K562 (cell line): Measurements from ENCODE around the gene GGA2. TPM values are rescaled to one million over a fixed set of nuclear protein-coding genes. Genes with fewer than 3 reads are reported as not detected.

ENCODE experiments used
- ATAC-seq: fragments of 200-7000 bp; cut with Tn5 transposase; 3 replicates; pipeline ENCODE4 v1.9.1; 2020; ENCODE audit warnings: moderate library complexity
- BruUV-seq: library from RNA; stranded (reverse); fragments of 400-500 nt; replicated peaks from 2 replicates; lab custom pipeline; 2021; lab: Mats Ljungman, UMichigan
- CTCF ChIA-PET: fragments of 300-600 bp; formaldehyde crosslinking; extraction: SDS; loops from one replicate; lab custom pipeline; 2021; ENCODE audit warnings: low intra/inter-chr PET ratio; lab: Yijun Ruan, JAX
- POLR2A ChIA-PET: fragments of 300-600, 350-650 bp; sonication (Branson Sonifier 250); formaldehyde crosslinking; extraction: SDS; loops from one replicate; lab custom pipeline; 2021; ENCODE audit warnings: antibody characterized with exemption, inconsistent platforms; lab: Yijun Ruan, JAX
- DNase-seq, 4 experiments: peaks; one replicate each; pipeline versions ENCODE4 v3.0.0 to v3.0.0-alpha.2; 2011 to 2018; ENCODE audit warnings: low spot score in 3 of 4, mixed read lengths in 3 of 4; ENCODE audit errors: extremely low read depth in 1 of 4
- FAIRE-seq: peaks from 2 replicates; lab custom pipeline; 2011; peaks lifted over from hg19 to GRCh38; lab: Jason Lieb, UNC
- H2AFZ ChIP-seq: 2 replicates; pipeline ENCODE4 v1.6.0; 2011; ENCODE audit warnings: low read depth, low read length, control low read depth, inconsistent platforms
- H3K27ac ChIP-seq: fragments of 200-600 bp; 3 replicates; pipeline ENCODE4 v1.8.0; 2011; ENCODE audit warnings: low read depth, mild to moderate bottlenecking, control low read depth, inconsistent platforms, low read length, moderate library complexity, mixed read lengths; ENCODE audit errors: extremely low read depth
- H3K27me3 ChIP-seq, 2 experiments: fragments of 300-600 bp in 1 of 2; 2 replicates in 1 of 2; 3 replicates in 1 of 2; pipeline versions ENCODE4 v1.6.0 to v1.8.0; 2011; ENCODE audit warnings: inconsistent platforms in 2 of 2, low read length in 2 of 2, mild to moderate bottlenecking in 1 of 2, mixed read lengths in 1 of 2, moderate library complexity in 1 of 2; ENCODE audit not compliant: control insufficient read depth in 2 of 2, insufficient read depth in 2 of 2
- H3K36me3 ChIP-seq: fragments of 300-600 bp; 3 replicates; pipeline ENCODE4 v1.8.0; 2011; ENCODE audit warnings: mild to moderate bottlenecking, low read length, inconsistent platforms; ENCODE audit not compliant: control insufficient read depth, insufficient read depth
- H3K4me1 ChIP-seq, 2 experiments: fragments of 200-600 bp in 1 of 2; replicated peaks in 1 of 2; 2 replicates in 1 of 2; 3 replicates in 1 of 2; pipeline versions ENCODE4 v1.5.1 to v1.8.0; 2011; ENCODE audit warnings: inconsistent platforms in 2 of 2, low read length in 2 of 2, mild to moderate bottlenecking in 1 of 2, mixed read lengths in 1 of 2, moderate library complexity in 1 of 2; ENCODE audit not compliant: control insufficient read depth in 2 of 2, insufficient read depth in 2 of 2
- H3K4me2 ChIP-seq: 2 replicates; pipeline ENCODE4 v1.6.1; 2011; ENCODE audit warnings: low read length, control low read depth, inconsistent platforms, mixed read lengths; ENCODE audit not compliant: insufficient read depth
- H3K4me3 ChIP-seq: fragments of 200-600 bp; sonication (generic), shearing (Covaris generic); 2 replicates; pipeline ENCODE4 v1.5.1; 2016; ENCODE audit warnings: control low read depth, inconsistent platforms
- H3K79me2 ChIP-seq: fragments of 200-600 bp; 3 replicates; pipeline ENCODE4 v1.8.0; 2011; ENCODE audit warnings: low read length, inconsistent platforms; ENCODE audit not compliant: control insufficient read depth, insufficient read depth
- H3K9ac ChIP-seq, 2 experiments: 2 replicates each; pipeline versions ENCODE4 v1.6.0 to v1.6.1; 2011; ENCODE audit warnings: low read depth in 2 of 2, low read length in 2 of 2, control low read depth in 1 of 2, inconsistent platforms in 1 of 2, mild to moderate bottlenecking in 1 of 2, mixed read lengths in 1 of 2; ENCODE audit not compliant: insufficient read depth in 1 of 2
- H3K9me1 ChIP-seq: one replicate; pipeline ENCODE4 v1.6.0; 2011; ENCODE audit warnings: inconsistent platforms, mild to moderate bottlenecking, low read length, moderate library complexity; ENCODE audit not compliant: control insufficient read depth, insufficient read depth
- H3K9me3 ChIP-seq: replicated peaks from 2 replicates; pipeline ENCODE4 v1.5.1; 2011; ENCODE audit warnings: low read depth, low read length, inconsistent platforms; ENCODE audit not compliant: control insufficient read depth, insufficient read depth
- H4K20me1 ChIP-seq: replicated peaks from 2 replicates; pipeline ENCODE4 v1.6.1; 2011; ENCODE audit warnings: low read length, inconsistent platforms, mixed read lengths; ENCODE audit not compliant: control insufficient read depth, insufficient read depth
- HMGN3 ChIP-seq: IDR thresholded peaks from 2 replicates; pipeline ENCODE4 v1.6.1; 2011; ENCODE audit warnings: borderline replicate concordance, low read depth, mild to moderate bottlenecking, mixed read lengths, low read length; ENCODE audit not compliant: insufficient read length; ENCODE audit errors: extremely low read depth
- HOMEZ ChIP-seq: fragments of 250-450 bp; sonication (Bioruptor Pico); IDR thresholded peaks from 2 replicates; pipeline ENCODE4 v1.4.0; 2020; ENCODE audit warnings: mild to moderate bottlenecking, moderate library complexity
- SMAD3 ChIP-seq: fragments of 450-650 bp; formaldehyde crosslinking; conservative IDR thresholded peaks from 2 replicates; pipeline ENCODE4 v1.4.0; 2020; ENCODE audit warnings: mild to moderate bottlenecking
- STAT5B ChIP-seq: fragments of 250-450 bp; sonication (Bioruptor Pico); IDR thresholded peaks from 2 replicates; pipeline ENCODE4 v1.8.0; 2021; ENCODE audit warnings: mild to moderate bottlenecking, inconsistent platforms
- TEAD4 ChIP-seq, 2 experiments: sonication (generic) in 1 of 2; formaldehyde crosslinking in 1 of 2; IDR thresholded peaks; 2 replicates each; pipeline versions ENCODE4 v1.6.1 to v1.8.0; 2012 to 2022; ENCODE audit warnings: borderline replicate concordance in 1 of 2, inconsistent platforms in 1 of 2, low read length in 1 of 2, mild to moderate bottlenecking in 1 of 2, missing genetic modification reagents in 1 of 2
- WGBS: fragments of 100-300 bp; shearing (Covaris generic); methylation state at CpG from one replicate; pipeline ENCODE4 v1.1.6; 2016; ENCODE audit warnings: low coverage, mixed read lengths; ENCODE audit not compliant: insufficient coverage; ENCODE audit errors: missing lambda C conversion rate; 5-methylcytosine and 5-hydroxymethylcytosine counted together
- in situ Hi-C: fragments of 300-500 bp; cut with MboI; formaldehyde crosslinking; loops from 4 replicates; pipeline ENCODE4 v1.15.0; 2018; ENCODE audit warnings: inconsistent platforms, mixed read lengths
- intact Hi-C: fragments of 100-400 bp; cut with micrococcal nuclease; formaldehyde crosslinking; loops from 2 replicates; pipeline ENCODE4 v1.14.2; 2022
- polyA plus RNA-seq, 8 experiments: library from polyadenylated mRNA; depleted of rRNA in 4 of 8; stranded (reverse) in 5 of 8; unstranded in 3 of 8; fragments of >200 nt; fragmentation: Nextera tagmentation in 2 of 8; fragmentation: Illumina TruSeq in 1 of 8; extraction: Ambion mirVana in 2 of 8; extraction: Trizol in 1 of 8; gene quantifications; 2 replicates each; pipeline versions ENCODE4 v1.2.1 to v1.2.3, GENCODE V29; 2011 to 2014; ENCODE audit warnings: inconsistent platforms in 1 of 8, missing spikeins in 1 of 8
- total RNA-seq, 7 experiments: library from RNA; depleted of rRNA in 6 of 7; stranded (reverse); fragments of >200 nt in 6 of 7; fragmentation: Illumina TruSeq in 2 of 7; extraction: Trizol in 2 of 7; gene quantifications; 2 replicates each; pipeline versions ENCODE4 v1.2.1 to v1.2.3, GENCODE V29; 2011 to 2021; ENCODE audit warnings: low replicate concordance in 1 of 7

GGA2 gene
- total and polyA plus RNA-seq, 9 of the 15 experiments (the other 6 are each of a cell fraction or from before 2014, with no cell fraction given): 11.9 to 133 (median 66.3) TPM

GRCh38 chr16:23420011-23420410, 90.3 kb downstream of the GGA2 start:
- Histone ChIP-seq H3K9ac (no peak overlapping the region), H3K27ac (no peak overlapping the region), H3K4me2 (no peak overlapping the region), H4K20me1 (no peaks in the 10 kb centered on the region), H2AFZ (no peak overlapping the region), H3K79me2 (no peaks in the 10 kb centered on the region), H3K36me3 (peaks cover 27% of the 10 kb centered on the region), H3K9me1 (no peaks in the 10 kb centered on the region), H3K4me3 (no peak overlapping the region), H3K4me1 (peaks cover 0 to 3% of the 10 kb centered on the region in 2 experiments; a peak in 1 of 5 replicates), H3K27me3 (no peaks in the 10 kb centered on the region), H3K9me3 (no peaks in the 10 kb centered on the region)
- CTCF ChIA-PET: no interaction called here
- BruUV-seq: no TSS peak
- FAIRE-seq (no peak), DNase-seq (no peak), ATAC-seq (no peak)
- intact Hi-C loops: no loop called here
- 90% methylated on average over 5 of the region's 5 CpGs for WGBS
- in situ Hi-C loops: no loop called here
- TF ChIP-seq STAT5B (no peak), SMAD3 (CRISPR knock-in tag) (no peak), TEAD4 (IDR thresholded peaks at IDR 0.05; ENCODE audit: low read length) (no peak), TEAD4 (CRISPR knock-in tag; IDR thresholded peaks at IDR 0.05; ENCODE audit: borderline replicate concordance) (no peak), HMGN3 (no peak), HOMEZ (CRISPR knock-in tag) (no peak)
- POLR2A ChIA-PET: interaction anchor here (0.6 to 0.9 kb wide), 3 partner anchors 17 to 445 kb away, joined by 3 to 4 read pairs (median 3); no protein-coding TSS in a partner anchor
